HPDE6-E6E7 (cell line): Measurements from ENCODE around the gene PCLAF.
"Not testable (repeated sequence)": the region's sequence is repeated elsewhere in the genome, so short reads cannot be mapped to it uniquely, and the experiment has no call there.

ENCODE experiments used
- DNase-seq: peaks from one replicate; pipeline ENCODE4 v3.0.0; 2011; ENCODE audit warnings: missing footprints; ENCODE audit errors: extremely low spot score

Gene PCLAF

DNA sequence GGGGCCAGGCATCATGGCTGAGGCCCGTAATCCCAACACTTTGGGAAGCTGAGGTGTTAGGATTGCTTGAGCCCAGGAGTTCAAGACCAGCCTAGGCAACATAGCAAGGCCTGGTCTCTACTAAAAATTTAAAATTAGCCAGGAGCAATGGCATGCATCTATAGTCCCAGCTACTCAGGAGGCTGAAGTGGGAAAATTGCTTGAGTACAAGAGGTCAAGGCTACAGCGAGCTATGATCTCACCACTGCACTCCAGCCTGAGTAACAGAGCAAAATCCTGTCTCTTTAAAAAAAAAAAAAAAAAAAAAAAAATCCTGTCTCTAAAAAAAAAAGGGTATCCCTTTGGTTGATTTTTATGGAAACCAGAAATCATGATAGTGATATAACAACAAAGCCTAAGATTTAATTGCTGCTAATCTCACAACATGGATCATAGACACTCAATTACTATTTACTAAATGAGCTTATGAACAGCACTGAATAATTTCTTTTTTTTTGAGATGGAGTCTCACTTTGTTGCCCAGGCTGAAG lies 12.1 kb downstream of the PCLAF start:
- no peak for DNase-seq

DNA sequence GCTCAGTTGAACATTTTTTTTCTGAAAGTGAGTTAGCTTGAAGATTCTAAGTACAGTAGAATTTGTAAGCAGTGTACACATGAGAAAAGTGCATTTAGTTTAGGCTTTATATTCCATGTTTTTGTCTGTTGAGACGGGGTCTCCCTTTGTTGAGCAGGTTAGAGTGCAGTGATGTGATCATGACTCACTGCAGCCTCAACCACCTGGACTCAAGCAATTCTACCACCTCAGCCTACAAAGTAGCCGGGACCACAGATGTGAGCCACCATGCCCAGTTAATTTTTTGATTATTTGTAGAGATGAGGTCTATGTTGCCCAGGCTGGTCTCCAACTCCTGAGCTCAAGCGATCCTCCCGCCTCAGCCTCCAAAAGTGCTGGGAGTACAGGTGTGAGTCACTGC lies 20.0 kb downstream of the PCLAF start:
- DNase-seq = no peak

DNA sequence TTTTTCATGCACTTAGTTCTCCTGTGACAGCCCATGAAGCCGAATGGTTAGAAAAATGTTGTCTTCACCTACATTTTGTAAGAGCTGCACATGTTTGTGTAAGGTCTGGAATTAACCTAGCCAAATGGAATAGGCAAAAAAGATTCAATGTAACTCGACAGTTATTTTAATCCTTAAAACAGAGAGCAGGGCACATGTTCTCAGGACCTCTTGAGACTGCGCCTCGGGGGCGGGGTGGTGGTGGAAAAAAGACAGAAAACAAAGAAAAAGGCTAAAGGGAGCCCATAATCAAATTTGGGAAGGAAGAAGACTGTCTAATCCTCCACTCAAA lies 24.6 kb downstream of the PCLAF start:
- DNase-seq = no peak

DNA sequence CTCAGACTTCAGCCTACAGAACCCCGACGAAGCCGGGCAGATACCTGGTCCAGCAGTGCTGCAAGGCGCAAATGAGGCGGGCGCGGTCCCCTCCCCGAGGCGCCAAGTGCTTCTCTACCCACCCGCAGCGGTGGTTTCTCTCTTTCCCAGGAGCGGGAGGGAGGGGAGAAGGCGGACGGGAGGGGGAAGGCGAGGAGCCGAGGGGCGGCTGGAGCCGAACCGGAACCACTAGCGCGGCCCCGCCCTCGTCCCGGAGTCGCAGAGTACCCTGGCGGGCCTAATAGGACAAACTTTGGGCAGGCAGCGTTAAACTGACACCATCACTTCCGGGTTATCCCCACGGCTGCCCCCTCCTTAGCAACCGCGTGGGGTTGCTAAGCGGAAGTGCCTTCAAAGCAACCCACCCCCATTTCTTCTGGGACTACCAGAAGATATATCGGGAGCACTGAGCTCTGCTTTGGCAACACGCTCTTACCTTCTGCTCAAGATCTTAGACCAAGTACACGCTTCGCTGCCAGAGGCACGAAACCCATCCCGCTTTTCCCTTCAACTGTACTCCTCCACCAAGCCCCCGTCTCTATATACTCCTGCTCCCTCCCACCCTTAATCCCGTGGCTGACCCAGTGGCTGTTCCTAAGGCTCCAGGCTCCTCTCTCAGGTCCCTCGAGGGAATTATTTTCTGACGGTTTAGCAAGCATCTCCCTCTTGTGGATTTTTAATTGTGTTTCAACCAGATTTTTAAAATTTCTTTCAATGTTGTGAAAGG lies 25.1 kb downstream of the PCLAF start, which contains the start of gene CSNK1G1:
CSNK1G1 (minus strand) TSS at position 230 of the 766 bp plus-strand sequence. CDS start 55,674 bp downstream, outside the sequence.
- DNase-seq = peak; percentile 82

DNA sequence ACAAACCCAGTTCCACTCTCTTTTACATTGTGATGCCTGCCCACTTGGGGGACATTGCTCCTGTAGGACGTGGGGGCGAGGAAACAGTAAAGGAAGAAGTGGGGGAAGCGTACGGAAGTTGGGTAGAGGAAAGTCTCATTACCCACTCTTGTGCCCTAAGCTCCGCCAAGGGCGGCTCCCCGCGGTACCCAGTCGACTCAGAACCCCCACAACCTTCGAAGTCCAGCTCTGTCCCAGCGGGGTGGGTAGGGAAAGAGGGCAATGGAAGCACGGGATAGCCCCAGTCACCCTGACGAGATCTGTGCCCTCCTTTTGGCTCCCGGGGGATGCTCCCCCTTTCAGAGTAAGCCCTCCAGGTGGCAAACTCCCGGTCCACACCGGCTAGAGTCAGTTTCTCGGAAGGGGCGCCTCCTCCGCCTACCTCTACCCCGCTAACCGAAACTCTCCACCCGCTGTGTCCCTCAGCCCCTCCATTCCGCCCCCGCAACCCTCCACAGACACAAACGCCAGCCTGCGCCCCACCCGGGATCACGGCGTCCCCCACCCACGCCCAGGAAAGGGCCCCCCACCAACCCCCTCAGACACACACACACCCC lies 25.8 kb downstream of the PCLAF start:
- DNase-seq = peak; percentile 10

DNA sequence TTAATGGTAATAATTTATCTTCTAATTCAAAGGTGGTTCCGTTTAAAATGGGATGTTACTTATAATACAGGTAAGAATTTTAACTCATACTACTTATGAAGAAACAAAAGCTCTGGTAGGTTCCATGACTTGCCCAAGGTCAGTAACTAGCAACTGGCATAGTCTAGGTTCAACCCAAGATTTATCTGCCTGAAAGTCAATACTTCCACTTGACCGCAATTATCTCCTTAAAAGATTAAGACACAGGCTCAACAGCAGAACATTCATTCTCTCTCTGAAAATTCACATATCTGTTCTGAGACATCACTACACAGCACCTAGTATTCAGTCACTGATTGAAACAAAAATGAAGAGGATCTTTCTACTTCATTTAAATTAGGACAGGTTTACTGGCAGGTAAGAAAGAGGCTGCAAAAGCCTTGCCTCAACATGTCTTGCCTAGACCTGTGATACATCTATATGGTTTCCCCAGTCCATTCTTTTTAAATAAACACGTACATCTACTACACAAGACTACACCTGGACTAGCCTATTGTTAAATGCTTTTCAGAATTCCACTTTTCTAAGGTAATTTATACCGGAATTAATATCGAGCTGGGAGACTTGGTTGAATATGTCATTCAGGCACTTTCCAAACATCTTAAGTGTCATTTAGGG lies 26.4 kb downstream of the PCLAF start:
- no peak for DNase-seq

DNA sequence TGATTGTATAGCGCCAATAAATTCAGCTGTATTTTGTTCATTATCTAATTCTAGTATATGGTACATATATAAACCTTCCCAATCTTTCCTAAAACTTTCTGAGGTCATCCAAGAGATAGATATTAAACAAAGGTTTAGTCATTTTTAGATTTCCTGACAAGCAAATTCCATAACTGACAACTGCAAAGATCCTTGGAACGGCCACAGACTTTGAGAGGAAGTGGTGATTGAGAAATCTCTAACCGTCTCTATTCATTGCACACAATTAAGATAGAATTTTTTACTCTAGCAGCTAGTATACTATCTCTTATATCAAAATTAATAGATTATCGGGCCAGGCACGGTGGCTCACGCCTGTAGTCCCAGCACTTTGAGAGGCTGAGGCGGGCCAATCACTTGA lies 30.0 kb downstream of the PCLAF start:
- DNase-seq = no peak

DNA sequence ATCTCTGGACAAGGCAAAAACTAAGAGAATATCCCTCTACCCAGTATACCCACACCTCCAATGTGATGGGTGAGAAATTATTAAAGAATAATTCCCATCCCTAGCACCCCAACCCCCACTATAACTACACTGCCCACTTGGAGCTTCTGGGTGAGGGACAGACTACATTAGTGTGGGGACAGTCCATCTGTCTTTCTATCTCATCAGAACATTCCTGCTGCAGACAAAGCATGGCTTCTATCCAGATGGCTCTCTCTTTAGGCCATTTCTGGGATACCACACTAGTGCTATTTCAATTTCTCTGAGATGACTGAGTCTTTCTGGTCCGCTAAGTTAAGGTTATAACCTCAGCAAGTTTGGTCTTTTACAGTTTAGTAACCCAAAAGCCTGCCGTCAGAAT lies 31.9 kb downstream of the PCLAF start:
- DNase-seq = no peak

DNA sequence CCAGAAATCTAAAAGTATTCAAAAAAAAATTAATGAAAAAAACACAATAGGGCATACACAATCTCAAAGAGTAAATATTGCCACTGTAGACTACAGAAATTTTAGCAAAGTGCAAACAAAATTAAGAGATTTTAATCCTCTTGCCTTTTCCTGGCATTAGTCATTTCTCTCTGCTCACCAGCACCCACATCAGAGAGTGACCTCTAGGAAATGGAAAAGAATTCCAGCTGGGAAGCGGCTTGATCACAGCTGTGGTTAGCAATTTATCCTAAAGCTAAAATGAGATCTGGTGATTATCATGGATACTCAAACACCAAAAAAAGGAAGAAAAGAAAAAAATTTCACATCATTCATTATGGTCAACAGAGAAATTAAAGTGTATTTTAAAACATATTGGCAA lies 32.8 kb downstream of the PCLAF start:
- no peak for DNase-seq

DNA sequence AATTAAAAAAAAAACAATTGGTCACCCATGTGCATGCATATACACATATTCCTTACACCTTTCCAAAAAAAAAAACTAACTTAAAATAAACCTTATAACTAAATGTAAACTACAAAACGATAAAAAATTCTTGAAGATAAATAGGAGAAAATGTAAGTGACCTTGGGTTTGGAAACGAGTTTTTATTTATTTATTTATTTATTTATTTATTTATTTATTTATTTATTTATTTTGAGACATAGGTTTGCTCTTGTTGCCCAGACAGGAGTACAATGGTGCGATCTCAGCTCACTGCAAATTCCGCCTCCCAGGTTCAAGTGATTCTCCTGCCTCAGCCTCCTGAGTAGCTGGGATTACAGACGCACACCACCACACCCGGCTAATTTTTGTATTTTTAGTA lies 35.0 kb downstream of the PCLAF start:
- DNase-seq = not testable (repeated sequence)

DNA sequence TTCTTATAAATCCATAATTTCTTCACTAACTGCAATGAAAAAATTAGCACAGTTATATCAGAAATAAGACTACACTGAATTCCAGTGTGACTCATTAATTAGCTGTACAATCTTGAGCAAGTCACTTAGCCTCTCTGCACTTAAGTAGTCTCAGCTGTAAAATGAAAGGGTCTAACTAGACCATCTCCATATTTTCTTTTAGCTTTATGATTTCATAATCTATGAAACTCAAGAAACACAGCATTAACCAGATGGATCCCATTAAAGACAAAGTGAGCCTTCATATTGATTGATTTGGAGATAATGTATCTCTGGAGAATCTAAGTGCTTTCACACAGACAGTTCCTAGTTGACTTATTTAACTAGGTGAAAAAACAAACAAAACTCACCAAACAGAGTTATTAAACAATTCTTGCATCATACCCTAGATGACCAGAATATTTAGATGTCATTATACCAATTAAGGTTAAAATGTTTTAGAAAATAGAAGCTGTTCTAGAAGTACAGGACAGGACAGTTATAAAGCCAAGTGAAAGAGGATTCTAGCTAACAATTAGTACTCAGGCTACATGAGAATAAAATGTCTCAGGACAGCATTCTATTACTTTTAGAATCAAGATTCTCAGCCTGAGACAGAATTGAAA lies 36.5 kb downstream of the PCLAF start:
- DNase-seq = no peak

DNA sequence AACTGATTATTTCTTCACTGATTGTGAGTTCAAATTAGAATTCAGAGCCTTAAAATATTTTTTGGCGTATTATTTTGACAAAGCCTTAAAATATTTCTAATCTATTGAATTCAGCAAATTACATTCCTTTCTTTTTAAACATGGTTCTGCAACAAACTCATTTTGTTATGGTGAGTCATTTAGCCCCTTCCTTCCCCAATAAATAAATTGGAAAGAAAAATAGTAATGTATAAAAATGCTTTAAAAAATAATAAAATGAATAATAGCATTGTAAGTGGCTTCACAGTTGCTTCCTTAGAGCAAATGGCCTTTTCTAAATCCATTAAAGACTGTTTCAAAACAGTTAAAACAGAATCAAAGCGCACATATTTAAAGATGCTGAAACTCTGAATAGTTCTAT lies 37.4 kb downstream of the PCLAF start:
- no peak for DNase-seq

DNA sequence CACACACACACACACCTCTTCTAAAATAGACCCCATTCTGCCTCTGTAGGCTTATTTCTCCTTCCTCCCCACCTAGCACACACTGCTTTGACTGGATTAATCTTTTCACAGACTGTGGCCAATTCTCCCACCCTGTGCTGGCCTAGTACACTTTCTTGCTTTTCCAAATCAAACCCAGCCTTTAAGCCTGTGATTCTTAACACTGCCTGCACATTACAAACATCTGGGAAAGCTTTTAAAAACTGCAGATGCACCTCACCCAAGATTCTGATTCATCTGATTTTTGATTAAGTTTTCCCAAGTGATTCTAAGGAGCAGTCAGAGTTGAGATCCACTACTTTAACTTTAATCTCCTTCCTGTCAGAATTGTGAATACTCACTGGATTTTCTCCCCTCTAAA lies 38.0 kb downstream of the PCLAF start:
- DNase-seq = no peak

DNA sequence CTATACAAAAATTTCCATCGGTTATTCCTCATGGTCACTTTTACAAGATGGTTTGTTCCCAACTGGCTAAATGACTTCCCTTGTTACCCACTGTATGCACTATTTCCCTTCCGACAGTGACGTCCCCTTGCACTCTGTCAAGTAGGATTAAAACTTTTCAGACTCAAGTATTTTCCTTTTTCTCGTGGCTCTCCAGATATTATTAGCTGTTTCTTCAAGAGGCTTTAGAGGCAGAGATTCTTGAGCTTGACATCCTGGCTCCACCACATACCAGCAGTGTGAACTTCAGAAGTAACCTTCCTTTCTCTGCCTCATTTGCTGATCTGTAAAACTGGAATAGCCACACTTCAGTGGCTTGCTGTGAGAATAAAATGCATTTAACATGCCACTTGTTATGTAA lies 39.3 kb downstream of the PCLAF start:
- no peak for DNase-seq

DNA sequence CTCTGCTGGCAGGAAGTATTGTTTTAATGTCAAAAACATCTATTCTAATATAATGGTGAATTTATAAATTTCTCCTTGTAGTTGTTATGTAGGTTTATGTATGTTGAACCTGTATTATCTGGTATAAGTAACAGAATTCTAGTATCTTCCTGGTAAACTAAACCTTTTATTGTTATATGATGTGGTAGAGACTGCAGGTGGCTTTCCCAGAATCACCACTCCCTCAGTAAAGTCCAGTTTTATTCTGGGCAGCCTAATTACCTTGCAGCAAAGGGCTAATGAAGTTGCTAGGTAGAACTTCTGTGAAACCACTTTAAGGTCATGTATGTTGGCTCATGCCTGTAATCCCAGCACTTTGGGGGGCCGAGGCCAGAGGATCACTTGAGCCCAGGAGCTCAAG lies 40.9 kb downstream of the PCLAF start:
- no peak for DNase-seq

DNA sequence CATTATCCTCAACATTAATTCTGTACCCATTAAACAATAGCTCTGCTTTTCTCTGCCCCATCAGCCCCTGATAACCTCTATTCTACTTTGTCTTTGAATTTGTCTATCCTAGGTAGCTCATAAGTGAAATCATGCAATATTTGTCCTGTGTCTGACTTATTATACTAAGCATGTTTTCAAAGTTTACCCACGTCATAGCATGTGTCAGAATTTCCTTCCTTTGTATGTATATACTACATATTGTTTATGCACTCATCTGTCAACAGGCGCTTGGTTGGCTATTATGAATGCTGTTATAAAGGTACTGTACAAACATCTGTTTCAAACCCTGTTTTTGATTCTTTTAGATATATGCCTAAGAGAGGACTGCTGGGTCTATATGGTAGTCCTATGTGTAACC lies 43.5 kb downstream of the PCLAF start:
- no peak for DNase-seq

DNA sequence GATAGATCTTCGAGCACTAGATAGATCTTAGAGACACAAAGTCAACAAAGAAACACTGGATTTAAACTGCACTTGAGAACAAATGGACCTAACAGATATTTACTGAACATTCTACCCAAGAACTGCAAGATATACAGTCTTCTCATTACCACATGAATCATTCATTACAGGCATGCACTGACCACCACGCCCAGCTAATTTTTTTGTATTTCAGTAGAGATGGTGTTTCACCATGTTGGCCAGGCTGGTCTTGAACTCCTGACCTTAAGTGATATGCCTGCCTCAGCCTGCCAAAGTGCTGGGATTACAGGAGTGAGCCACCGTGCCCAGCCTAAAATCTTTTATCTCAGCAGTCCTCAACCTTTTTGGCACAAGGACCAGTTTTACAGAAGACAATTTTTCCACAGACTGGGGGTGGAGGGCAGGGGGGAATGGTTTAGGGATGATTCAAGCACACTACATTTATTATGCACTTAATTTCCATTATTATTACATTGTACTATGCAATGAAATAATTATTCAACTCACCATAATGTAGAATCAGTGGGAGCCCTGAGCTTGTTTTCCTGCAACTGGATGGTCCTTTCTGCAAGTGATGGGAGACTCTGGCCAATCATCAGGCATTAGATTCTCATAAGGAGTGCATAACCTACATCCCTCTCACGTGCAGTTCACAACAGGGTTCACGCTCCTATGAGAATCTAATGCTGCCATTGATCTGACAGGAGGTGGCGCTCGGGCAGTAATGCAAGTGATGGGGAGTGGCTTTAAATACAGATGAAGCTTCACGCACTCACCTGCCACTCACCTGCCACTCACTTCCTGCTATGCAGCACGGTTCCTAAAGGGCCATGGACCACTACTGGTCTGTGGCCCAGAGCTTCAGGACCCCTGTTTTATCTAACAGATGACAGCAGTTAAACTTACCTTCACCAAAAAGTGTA lies 47.0 kb downstream of the PCLAF start:
- no peak for DNase-seq

DNA sequence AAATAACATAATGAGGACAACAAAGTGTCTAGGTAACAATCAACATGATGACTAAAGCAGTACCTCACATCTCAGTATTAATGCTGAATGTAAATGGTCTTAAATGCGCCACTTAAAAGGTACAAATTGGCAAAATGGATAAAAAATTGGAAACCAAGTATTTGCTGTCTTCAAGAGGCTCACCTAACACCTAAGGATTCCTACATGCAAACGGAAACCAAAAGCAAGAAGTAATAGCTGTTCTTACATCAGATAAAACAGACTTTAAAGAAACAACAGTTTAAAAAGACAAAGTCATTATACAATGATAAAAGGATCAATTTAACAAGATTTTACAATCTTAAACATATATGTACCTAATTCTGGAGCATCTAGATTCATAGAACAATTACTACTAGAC lies 47.7 kb downstream of the PCLAF start:
- DNase-seq = no peak

DNA sequence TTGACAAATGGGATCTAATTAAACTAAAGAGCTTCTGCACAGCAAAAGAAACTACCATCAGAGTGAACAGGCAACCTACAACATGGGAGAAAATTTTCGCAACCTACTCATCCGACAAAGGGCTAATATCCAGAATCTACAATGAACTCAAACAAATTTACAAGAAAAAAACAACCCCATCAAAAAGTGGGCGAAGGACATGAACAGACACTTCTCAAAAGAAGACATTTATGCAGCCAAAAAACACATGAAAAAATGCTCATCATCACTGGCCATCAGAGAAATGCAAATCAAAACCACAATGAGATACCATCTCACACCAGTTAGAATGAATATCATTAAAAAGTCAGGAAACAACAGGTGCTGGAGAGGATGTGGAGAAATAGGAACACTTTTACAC lies 49.6 kb downstream of the PCLAF start:
- DNase-seq = not testable (repeated sequence)

DNA sequence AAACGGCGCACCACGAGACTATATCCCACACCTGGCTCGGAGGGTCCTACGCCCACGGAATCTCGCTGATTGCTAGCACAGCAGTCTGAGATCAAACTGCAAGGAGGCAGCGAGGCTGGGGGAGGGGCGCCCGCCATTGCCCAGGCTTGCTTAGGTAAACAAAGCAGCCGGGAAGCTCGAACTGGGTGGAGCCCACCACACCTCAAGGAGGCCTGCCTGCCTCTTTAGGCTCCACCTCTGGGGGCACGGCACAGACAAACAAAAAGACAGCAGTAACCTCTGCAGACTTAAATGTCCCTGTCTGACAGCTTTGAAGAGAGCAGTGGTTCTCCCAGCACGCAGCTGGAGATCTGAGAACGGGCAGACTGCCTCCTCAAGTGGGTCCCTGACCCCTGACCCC lies 54.3 kb downstream of the PCLAF start:
- DNase-seq = not testable (repeated sequence)

DNA sequence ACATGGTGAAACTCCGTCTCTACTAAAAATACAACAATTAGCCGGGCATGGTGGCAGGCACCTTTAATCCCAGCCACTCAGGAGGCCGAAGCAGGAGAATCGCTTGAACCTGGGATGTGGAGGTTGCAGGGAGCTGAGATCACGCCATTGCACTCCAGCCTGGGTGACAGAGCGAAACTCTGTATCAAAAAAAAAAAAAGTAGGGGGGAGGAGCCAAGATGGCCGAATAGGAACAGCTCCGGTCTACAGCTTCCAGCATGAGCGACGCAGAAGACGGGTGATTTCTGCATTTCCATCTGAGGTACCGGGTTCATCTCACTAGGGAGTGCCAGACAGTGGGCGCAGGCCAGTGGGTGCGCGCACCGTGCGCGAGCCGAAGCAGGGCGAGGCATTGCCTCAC lies 54.8 kb downstream of the PCLAF start:
- not testable (repeated sequence) for DNase-seq
